DND-41 (cell line): ENCODE data around the gene POLG2.

Experiments
- ATAC-seq: fragments of 200-7000 bp; cut with Tn5 transposase; 3 replicates; pipeline ENCODE4 v1.9.1; 2021; ENCODE audit warnings: low read depth; ENCODE audit not compliant: insufficient read depth
- DNase-seq: peaks from one replicate; pipeline ENCODE4 v3.0.0-alpha.2; 2020
- H2AFZ ChIP-seq: 2 replicates; pipeline ENCODE4 v1.6.0; 2012; ENCODE audit warnings: low read depth, low read length
- H3K27ac ChIP-seq: 2 replicates; pipeline ENCODE4 v1.5.1; 2012; ENCODE audit warnings: low read length, inconsistent platforms
- H3K27me3 ChIP-seq: fragments of 200-600 bp; sonication (generic); 2 replicates; pipeline ENCODE4 v1.6.0; 2012; ENCODE audit warnings: low read length, mild to moderate bottlenecking, inconsistent platforms; ENCODE audit not compliant: insufficient read depth, poor library complexity
- H3K36me3 ChIP-seq: 2 replicates; pipeline ENCODE4 v1.5.1; 2012; ENCODE audit warnings: low read length, inconsistent platforms; ENCODE audit not compliant: insufficient read depth
- H3K4me1 ChIP-seq: 2 replicates; pipeline ENCODE4 v1.5.1; 2012; ENCODE audit warnings: mild to moderate bottlenecking, low read length; ENCODE audit not compliant: insufficient read depth
- H3K4me2 ChIP-seq: 2 replicates; pipeline ENCODE4 v1.6.0; 2012; ENCODE audit warnings: mild to moderate bottlenecking, moderate library complexity, low read length, inconsistent platforms; ENCODE audit not compliant: insufficient read depth
- H3K4me3 ChIP-seq, 2 experiments: fragments of 200-600 bp in 1 of 2; shearing (Covaris generic) in 1 of 2; 2 replicates each; pipeline ENCODE4 v1.5.1; 2012 to 2016; ENCODE audit warnings: inconsistent platforms in 2 of 2, low read length in 2 of 2, mild to moderate bottlenecking in 2 of 2, low read depth in 1 of 2, moderate library complexity in 1 of 2
- H3K79me2 ChIP-seq: 2 replicates; pipeline ENCODE4 v1.6.0; 2012; ENCODE audit warnings: low read length, inconsistent platforms; ENCODE audit not compliant: insufficient read depth
- H3K9ac ChIP-seq: 2 replicates; pipeline ENCODE4 v1.6.0; 2012; ENCODE audit warnings: low read depth, mild to moderate bottlenecking, inconsistent platforms, low read length, moderate library complexity
- H3K9me3 ChIP-seq: 2 replicates; pipeline ENCODE4 v1.5.1; 2012; ENCODE audit warnings: low read length, moderate library complexity, mild to moderate bottlenecking, inconsistent platforms; ENCODE audit not compliant: insufficient read depth, severe bottlenecking
- H4K20me1 ChIP-seq: 2 replicates; pipeline ENCODE4 v1.6.0; 2012; ENCODE audit warnings: low read length; ENCODE audit not compliant: insufficient read depth
- CTCF ChIP-seq: IDR thresholded peaks from 2 replicates; pipeline ENCODE4 v1.5.1; 2012; ENCODE audit warnings: borderline replicate concordance, low read length, moderate library complexity, mild to moderate bottlenecking; ENCODE audit not compliant: poor library complexity, severe bottlenecking; ENCODE audit errors: extremely low read depth
- EZH2 ChIP-seq: IDR thresholded peaks from 3 replicates; pipeline ENCODE4 v1.6.1; 2012; ENCODE audit warnings: borderline replicate concordance, low read depth, mild to moderate bottlenecking, moderate library complexity, low read length, inconsistent platforms; ENCODE audit not compliant: severe bottlenecking

Gene POLG2

GRCh38 chr17:64520359-64520758 lies 23.5 kb upstream of the POLG2 start:
- Histone ChIP-seq H3K4me2 (no peak overlapping the region), H3K9ac (no peak overlapping the region), H4K20me1 (no peaks in the 10 kb centered on the region), H3K9me3 (no peaks in the 10 kb centered on the region), H3K4me1 (no peaks in the 10 kb centered on the region), H3K27me3 (no peaks in the 10 kb centered on the region), H3K4me3 (no peak overlapping the region), H3K36me3 (peaks cover 92% of the 10 kb centered on the region), H3K79me2 (peaks cover 18% of the 10 kb centered on the region), H2AFZ (no peak overlapping the region), H3K27ac (no peak overlapping the region)
- DNase-seq (no peak), ATAC-seq (no peak)
- no peak for TF ChIP-seq CTCF

- peaks cover 93% of the 10 kb centered on the region for H3K36me3 ChIP-seq
- no peak overlapping the region for H2AFZ ChIP-seq
- H3K9ac ChIP-seq = no peak overlapping the region
- ATAC-seq (no peak), DNase-seq (no peak)
- no peak for TF ChIP-seq EZH2
- H3K27ac ChIP-seq = no peak overlapping the region
- no peaks in the 10 kb centered on the region for H3K27me3 ChIP-seq
- no peak overlapping the region for H3K4me2 ChIP-seq
- H3K4me1 ChIP-seq = no peaks in the 10 kb centered on the region
- no peaks in the 10 kb centered on the region for H3K9me3 ChIP-seq
- H4K20me1 ChIP-seq = no peaks in the 10 kb centered on the region
- no peak overlapping the region for H3K4me3 ChIP-seq
- peaks cover 25% of the 10 kb centered on the region for H3K79me2 ChIP-seq
Measured at GRCh38 chr17:64519601-64520000, 22.7 kb upstream of the POLG2 start.

GRCh38 chr17:64515829-64516228 lies 19.0 kb upstream of the POLG2 start:
- DNase-seq (no peak), ATAC-seq (no peak)
- Histone ChIP-seq H4K20me1 (no peaks in the 10 kb centered on the region), H3K4me2 (no peak overlapping the region), H3K4me1 (no peaks in the 10 kb centered on the region), H3K27me3 (no peaks in the 10 kb centered on the region), H3K9me3 (no peaks in the 10 kb centered on the region), H3K36me3 (peaks cover 95% of the 10 kb centered on the region), H2AFZ (no peak overlapping the region), H3K9ac (no peak overlapping the region), H3K79me2 (peaks cover 51% of the 10 kb centered on the region), H3K27ac (no peak overlapping the region), H3K4me3 (no peak overlapping the region)
- TF ChIP-seq EZH2 = no peak
- no peak for TF ChIP-seq CTCF

GRCh38 chr17:64515419-64515818 lies 18.6 kb upstream of the POLG2 start:
- no peak for DNase-seq
- Histone ChIP-seq H3K27me3 (no peaks in the 10 kb centered on the region), H3K4me1 (no peaks in the 10 kb centered on the region), H3K79me2 (peaks cover 55% of the 10 kb centered on the region), H4K20me1 (no peaks in the 10 kb centered on the region), H3K4me2 (no peak overlapping the region), H3K9ac (no peak overlapping the region), H3K27ac (no peak overlapping the region), H2AFZ (no peak overlapping the region), H3K4me3 (no peak overlapping the region), H3K9me3 (no peaks in the 10 kb centered on the region), H3K36me3 (peaks cover 96% of the 10 kb centered on the region)
- TF ChIP-seq CTCF (no peak), EZH2 (no peak)
- no peak for ATAC-seq
